Glomerular endothelial cell (primary cell): Measurements from ENCODE around the gene MMP19. TPM values are rescaled to one million over a fixed set of nuclear protein-coding genes. Genes with fewer than 3 reads are reported as not detected.

Experiments used
- DNase-seq: peaks from one replicate; pipeline ENCODE4 v3.0.0-alpha.2; 2011; ENCODE audit warnings: low read depth, low spot score; ENCODE audit errors: extremely low read depth
- total RNA-seq: library from RNA; depleted of rRNA; stranded (reverse); fragments of >200 nt; gene quantifications from 2 replicates; pipeline ENCODE4 v1.2.3, GENCODE V29; 2015

MMP19 gene
- total RNA-seq, 1 donor from 2014 or later: 0.99 TPM

DNA sequence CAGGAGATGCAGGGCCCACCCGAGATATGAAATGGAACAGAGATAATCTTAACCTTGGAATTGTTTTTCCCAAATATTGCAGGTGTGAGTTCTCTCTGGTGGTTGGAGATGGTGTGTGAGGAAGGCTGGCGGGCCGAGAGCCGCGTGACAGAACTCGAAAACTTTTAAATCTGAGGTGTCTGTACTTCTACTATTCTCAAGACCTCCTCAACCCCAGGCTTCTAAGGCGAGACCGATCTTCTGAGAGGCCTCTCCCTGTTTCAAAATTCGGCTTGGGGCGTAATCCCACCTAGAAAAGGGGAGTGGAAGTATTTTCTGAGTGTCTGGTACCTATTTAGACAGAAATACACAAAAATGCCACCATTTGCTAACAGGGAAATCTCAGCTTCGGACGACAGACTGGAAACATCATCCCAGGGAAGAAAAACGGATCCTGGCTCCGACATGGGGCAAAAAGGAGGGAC lies 25.8 kb downstream of the MMP19 start:
- no peak for DNase-seq

DNA sequence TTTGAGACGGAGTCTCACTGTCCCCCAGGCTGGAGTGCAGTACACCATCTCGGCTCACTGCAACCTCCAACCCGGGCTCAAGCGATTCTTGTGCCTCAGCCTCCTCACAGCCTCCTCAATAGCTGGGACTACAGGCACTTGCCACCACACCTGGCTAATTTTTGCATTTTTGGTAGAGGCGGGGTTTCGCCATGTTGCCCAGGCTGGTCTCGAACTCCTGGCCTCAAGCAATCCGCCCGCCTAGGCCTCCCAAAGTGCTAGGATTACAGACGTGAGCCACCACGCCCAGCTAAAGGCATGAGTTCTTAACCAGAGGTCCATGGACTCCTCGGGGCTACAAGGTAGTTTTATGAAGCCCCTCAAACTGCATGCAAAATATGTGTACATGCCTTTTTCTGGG lies 27.3 kb downstream of the MMP19 start:
- no peak for DNase-seq

DNA sequence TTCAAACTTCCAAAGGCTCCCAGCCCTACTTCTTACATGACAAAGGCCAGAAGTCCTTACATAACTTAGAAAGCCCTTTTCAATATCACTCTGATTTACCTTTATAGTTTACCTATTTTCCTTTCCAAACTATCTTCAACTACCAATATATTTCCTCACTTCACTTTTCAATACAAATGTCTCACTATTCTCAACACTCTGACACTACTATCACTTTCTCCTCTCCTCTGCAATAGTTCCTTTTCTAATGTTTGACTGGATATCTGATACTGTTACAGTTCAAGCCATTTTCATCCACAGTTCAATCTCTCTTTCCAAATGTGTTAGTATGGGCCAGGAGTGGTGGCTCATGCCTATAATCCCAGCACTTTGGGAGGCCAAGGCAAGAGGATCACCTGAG lies 28.5 kb downstream of the MMP19 start:
- no peak for DNase-seq

DNA sequence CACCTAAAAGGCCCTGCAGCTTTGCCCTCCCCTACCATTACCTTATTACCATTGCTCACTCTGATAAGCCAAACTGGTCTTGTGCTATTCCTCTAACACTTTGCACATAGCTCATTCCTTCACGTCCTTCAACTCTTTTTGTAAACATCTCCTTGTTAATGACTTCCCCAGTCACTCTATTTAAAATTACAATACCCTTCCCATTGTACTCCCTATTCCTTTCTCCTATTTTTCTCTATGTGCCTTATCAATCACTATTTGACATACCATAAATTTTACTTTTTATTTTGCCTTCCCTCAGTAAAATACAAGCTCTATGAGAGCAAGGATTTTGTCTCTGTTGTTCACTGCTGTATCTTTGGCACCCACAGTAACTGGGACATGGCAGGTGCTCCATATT lies 30.6 kb downstream of the MMP19 start:
- no peak for DNase-seq

DNA sequence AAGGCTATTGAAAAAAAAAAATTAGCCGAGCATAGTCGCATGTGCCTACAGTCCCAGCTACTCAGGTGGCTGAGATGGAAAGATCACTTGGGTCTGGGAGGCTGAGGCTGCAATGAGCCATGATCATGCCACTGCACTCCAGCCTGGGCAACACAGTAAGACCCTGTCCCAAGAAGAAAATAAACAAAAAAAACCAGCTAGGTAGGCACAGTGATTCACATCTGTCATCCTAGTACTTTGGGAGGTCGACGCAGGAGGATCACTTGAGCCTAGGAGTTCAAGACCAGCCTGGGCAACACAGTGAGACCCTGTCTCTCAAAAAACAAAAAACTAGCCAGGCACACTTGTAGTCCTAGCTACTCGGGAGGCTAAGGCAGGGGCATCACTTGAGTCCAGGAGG lies 33.5 kb downstream of the MMP19 start:
- DNase-seq: no peak

DNA sequence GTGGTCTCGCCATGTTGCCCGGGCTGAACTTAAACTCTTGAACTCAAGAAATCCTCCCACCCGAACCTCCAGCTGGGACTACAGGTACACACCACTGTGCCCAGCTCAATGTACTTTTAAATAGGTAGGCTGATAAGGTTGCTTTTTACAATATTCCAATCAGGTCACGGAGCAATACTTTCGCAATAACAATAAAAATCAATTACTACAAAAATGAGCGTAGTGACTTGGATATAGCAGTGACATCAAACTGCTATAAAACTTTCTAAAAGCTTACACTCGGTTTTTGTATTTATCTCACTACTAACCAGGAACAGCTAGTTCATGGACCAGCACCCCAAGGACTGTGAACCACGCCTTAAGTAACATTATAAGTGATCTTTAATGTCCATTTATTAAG lies 35.8 kb downstream of the MMP19 start:
- DNase-seq: no peak

DNA sequence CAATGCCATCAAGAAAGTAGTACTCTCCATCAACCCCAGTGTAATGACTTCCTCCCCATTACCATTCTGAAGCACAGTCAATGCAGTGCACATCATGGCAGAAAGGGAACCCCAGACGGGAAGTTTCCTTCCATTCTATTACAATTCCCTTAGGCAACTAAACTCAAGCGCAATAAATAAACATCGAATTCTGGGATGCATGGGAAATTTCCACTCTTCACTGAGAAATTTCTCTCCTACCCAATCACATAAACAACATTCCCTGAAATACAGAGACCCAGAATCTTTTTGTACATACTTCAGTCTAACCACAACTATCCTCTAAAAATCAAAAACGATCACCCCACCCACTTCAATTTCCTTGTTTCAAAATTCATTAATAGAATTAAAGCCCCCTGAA lies 45.2 kb downstream of the MMP19 start:
- DNase-seq: no peak

DNA sequence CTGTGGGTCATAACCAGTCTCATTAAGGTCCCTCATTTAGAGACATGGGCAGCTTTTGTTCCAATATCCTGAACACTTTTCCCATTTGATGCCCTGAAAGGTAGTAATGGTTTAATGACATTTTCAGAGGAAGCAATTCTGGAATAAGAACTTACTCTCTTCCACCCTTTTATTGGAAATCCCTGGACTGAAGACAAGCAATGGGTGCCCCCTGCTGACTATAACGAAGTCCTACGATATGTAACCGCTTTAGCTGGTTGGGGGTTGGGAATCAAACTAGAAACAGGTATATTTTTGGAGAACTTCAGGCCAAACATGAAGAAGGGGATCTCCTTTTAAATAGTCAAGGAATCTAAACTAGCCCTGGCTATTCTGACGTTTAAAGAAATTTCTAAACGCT lies 45.7 kb downstream of the MMP19 start:
- no peak for DNase-seq

DNA sequence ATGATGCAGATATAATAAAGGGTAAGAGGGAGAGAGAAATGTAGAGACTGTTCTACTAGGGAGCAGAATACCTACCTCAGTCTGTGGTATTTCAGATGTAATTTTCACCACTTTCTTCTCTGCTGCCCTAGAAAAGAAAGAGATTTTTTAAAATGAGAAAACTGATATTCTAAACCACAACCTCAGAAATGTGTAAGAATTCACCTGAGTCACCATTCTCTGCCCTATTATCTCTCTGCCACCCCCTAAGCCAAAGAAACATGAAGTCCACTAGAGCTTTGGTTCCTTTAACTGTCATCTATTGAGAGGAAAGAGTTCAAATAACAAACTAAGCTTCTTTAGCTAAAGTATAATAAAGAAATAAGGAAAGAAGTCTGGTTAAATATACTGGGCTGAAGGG lies 46.8 kb downstream of the MMP19 start:
- DNase-seq: no peak

DNA sequence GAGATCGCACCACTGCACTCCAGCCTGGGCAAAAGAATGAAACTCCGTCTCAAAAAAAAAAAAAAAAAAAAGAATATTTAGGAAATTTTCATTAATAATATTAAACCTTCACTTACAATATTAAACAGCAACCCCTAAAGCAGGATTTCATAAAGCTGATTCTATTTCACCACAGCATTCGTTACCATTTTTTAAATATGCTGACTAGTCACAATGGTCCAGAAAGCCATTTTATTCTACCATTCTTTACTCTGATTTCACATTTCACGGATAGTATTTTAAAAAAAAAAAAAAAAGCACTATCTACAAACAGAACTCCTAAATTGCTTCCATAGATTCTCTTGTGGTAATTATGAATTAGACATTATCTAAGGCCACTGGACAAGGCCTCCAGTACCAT lies 52.8 kb downstream of the MMP19 start:
- no peak for DNase-seq

DNA sequence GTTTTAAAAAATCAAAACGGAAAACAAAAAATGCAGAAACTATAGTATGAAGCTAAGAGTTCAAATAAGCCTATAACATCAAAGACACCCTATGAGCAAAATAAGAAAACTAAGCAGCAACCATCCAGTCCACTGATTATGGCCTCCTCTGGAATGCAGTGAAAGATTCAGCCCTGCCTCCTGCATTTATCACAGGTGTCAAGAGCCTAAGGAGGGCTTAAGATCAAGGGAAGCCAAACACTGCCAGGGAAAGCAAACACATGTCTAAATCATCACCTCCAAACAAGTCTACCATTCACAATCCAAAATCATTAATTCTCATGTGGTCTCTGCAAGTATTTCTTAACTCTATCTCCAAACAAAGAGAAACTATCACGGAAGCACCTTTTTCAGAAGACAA lies 53.6 kb downstream of the MMP19 start:
- DNase-seq: no peak

DNA sequence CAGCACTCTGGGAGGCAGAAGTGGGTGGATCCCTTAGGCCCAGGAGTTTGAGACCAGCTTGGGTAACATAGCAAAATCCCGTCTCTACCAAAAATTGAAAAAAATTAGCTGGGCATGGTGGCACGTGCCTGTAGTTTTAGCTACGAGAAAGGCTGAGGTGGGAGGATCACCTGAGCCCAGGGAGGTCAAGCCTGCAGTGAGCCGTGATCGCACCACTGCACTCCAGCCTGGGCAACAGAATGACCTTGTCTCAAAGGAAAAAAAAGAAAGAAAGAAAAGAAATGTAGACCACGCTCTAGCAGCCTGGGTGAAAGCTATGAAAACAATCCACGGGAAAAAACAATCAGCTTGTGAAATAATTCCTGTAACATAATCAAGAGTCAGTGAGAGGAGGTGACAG lies 54.2 kb downstream of the MMP19 start:
- no peak for DNase-seq

Other genes with a start within 250 kb of the MMP19 start
- not detected in 2 replicates for gene OR10P1, start 206.0 kb downstream of the MMP19 start, total RNA-seq
- 0.18 and 0.82 TPM in 2 replicates for gene ITGA7, start 135.0 kb downstream of the MMP19 start, total RNA-seq
- gene BLOC1S1, start 126.9 kb downstream of the MMP19 start, total RNA-seq: 112 and 126 TPM in 2 replicates
- gene RDH5, start 122.5 kb downstream of the MMP19 start, total RNA-seq: 1.0 and 2.6 TPM in 2 replicates
- gene CD63, start 113.9 kb downstream of the MMP19 start, total RNA-seq: 1,119 and 1,154 TPM in 2 replicates
- 6.1 and 12.5 TPM in 2 replicates for gene GDF11, start 99.8 kb downstream of the MMP19 start, total RNA-seq
- 94.4 and 103 TPM in 2 replicates for gene SARNP, start 25.2 kb downstream of the MMP19 start, total RNA-seq
- gene ORMDL2, start 24.9 kb downstream of the MMP19 start, total RNA-seq: 22.9 and 31.3 TPM in 2 replicates
- gene DNAJC14, start 13.3 kb downstream of the MMP19 start, total RNA-seq: 25.1 and 43.9 TPM in 2 replicates
- 31.8 and 35.8 TPM in 2 replicates for gene PYM1, start 85.0 kb upstream of the MMP19 start, total RNA-seq
- 49.8 and 53.7 TPM in 2 replicates for gene DGKA, start 88.2 kb upstream of the MMP19 start, total RNA-seq
- 0.58 and 1.1 TPM in 2 replicates for gene PMEL, start 123.1 kb upstream of the MMP19 start, total RNA-seq
- 20.2 and 28.4 TPM in 2 replicates for gene CDK2, start 123.9 kb upstream of the MMP19 start, total RNA-seq
- gene RAB5B, start 131.1 kb upstream of the MMP19 start, total RNA-seq: 76.2 and 88.7 TPM in 2 replicates
- gene SUOX, start 154.3 kb upstream of the MMP19 start, total RNA-seq: 13.3 and 14.3 TPM in 2 replicates
- 1.8 and 4.9 TPM in 2 replicates for gene IKZF4, start 178.1 kb upstream of the MMP19 start, total RNA-seq
- 956 and 971 TPM in 2 replicates for gene RPS26, start 199.0 kb upstream of the MMP19 start, total RNA-seq
- gene ERBB3, start 237.2 kb upstream of the MMP19 start, total RNA-seq: 0.53 TPM in 1 of 2 replicates, not detected in the other